ENCODE results near the gene GRAMD1A. TPM values are rescaled to one million over a fixed set of nuclear protein-coding genes. Genes with fewer than 3 reads are reported as not detected.

Gene GRAMD1A
- total and polyA plus RNA-seq, 2 of the 8 experiments (the other 6 are each of a cell fraction or from before 2014, with no cell fraction given): 113 to 154 TPM

- Histone ChIP-seq H2BK15ac (ENCODE audit: low read length) (no peak overlapping the region), H3K23ac (ENCODE audit: insufficient read length) (no peak overlapping the region), H3K9me3 (ENCODE audit: insufficient read depth in 2 of 2, low read depth in 1 of 2, low read length in 1 of 2) (peaks cover 39 to 54% of the 10 kb centered on the region in 2 experiments), H4K20me1 (replicated peaks in 1 of 2; ENCODE audit: control insufficient read depth in 1 of 2, insufficient read depth in 2 of 2, low read length in 2 of 2) (peaks cover 0 to 3% of the 10 kb centered on the region in 2 experiments), H2AFZ (ENCODE audit: low read length) (no peak overlapping the region), H4K8ac (ENCODE audit: extremely low read depth, insufficient read depth, low read length) (no peak overlapping the region), H2BK12ac (ENCODE audit: low read depth, low read length) (no peak overlapping the region), H3K23me2 (ENCODE audit: low read depth, low read length) (peaks cover 5% of the 10 kb centered on the region; the same call in 1 of the 2 replicates), H3K56ac (replicated peaks; ENCODE audit: insufficient read length, low read depth, low read length) (no peak overlapping the region), H3K27me3 (replicated peaks in 1 of 4; ENCODE audit: control insufficient read depth in 3 of 4, extremely low read depth in 1 of 4, insufficient read depth in 3 of 4, low read length in 3 of 4) (peaks cover 0 to 11% (median 5%) of the 10 kb centered on the region in 4 experiments; a peak in 3 of 7 replicates), H3K4me3 (ENCODE audit: extremely low read depth in 1 of 4, insufficient read depth in 2 of 4, low read depth in 3 of 4, low read length in 4 of 4) (no peak overlapping the region), H3K79me1 (ENCODE audit: low read depth, low read length) (peaks cover 9% of the 10 kb centered on the region), H2AK5ac (ENCODE audit: low read depth, low read length) (no peak overlapping the region), H4K5ac (ENCODE audit: insufficient read length, low read depth, low read length) (no peak overlapping the region), H3K36me3 (ENCODE audit: control insufficient read depth in 2 of 4, insufficient read depth in 4 of 4, low read length in 3 of 4) (peaks cover 16 to 35% (median 25%) of the 10 kb centered on the region in 4 experiments), H3K79me2 (ENCODE audit: control insufficient read depth in 1 of 2, insufficient read depth in 2 of 2, low read length in 2 of 2) (peaks cover 0 to 16% of the 10 kb centered on the region in 2 experiments; a peak in 2 of 4 replicates), H2BK5ac (ENCODE audit: low read depth, low read length) (no peak overlapping the region), H3K27ac (ENCODE audit: low read depth, low read length) (no peak overlapping the region), H2BK20ac (ENCODE audit: low read length) (no peak overlapping the region), H3K9ac (replicated peaks in 1 of 4; ENCODE audit: extremely low read depth in 1 of 4, low read depth in 3 of 4, low read length in 3 of 4) (no peak overlapping the region), H2BK120ac (replicated peaks; ENCODE audit: low read depth, low read length) (no peak overlapping the region), H4K91ac (replicated peaks; ENCODE audit: insufficient read length, low read length) (no peak overlapping the region), H3K4me2 (ENCODE audit: insufficient read depth in 1 of 2, low read depth in 2 of 2, low read length in 2 of 2) (no peak overlapping the region), H3K4me1 (replicated peaks in 1 of 4; ENCODE audit: control insufficient read depth in 3 of 4, insufficient read depth in 4 of 4, low read length in 3 of 4) (peaks cover 0 to 8% (median 2%) of the 10 kb centered on the region in 4 experiments; a peak in 2 of 7 replicates), H3K14ac (ENCODE audit: insufficient read length) (no peak overlapping the region), H3K4ac (replicated peaks; ENCODE audit: insufficient read length, low read depth, low read length) (no peak overlapping the region), H3K18ac (ENCODE audit: extremely low read depth, low read length) (no peak overlapping the region)
- 93% methylated on average over 8 of the region's 8 CpGs; no CpG with 5 or more reads in 1 of the 2 experiments for WGBS, 2 experiments (ENCODE audit: extremely low coverage in 1 of 2, insufficient coverage in 1 of 2, insufficient read length in 1 of 2, insufficient replicate concordance in 2 of 2, low coverage in 1 of 2, low lambda C conversion rate in 2 of 2, missing lambda C conversion rate in 1 of 2)
- no peak for FAIRE-seq
- CTCF ChIA-PET (ENCODE audit: partially characterized antibody): interaction anchor here (0.8 to 2.9 kb wide), 6 partner anchors 11 to 121 kb away, joined by 3 to 9 read pairs (median 4); no protein-coding TSS in a partner anchor
- peak in 1 of 2 experiments; percentile 20 for DNase-seq (ENCODE audit: low read depth in 1 of 2, low spot score in 2 of 2)
- POLR2A ChIA-PET (ENCODE audit: partially characterized antibody): interaction anchor here (0.7 to 1.8 kb wide), 5 partner anchors 11 to 49 kb away, joined by 3 to 9 read pairs (median 4); partner anchors contain the start of gene GRAMD1A
- TF ChIP-seq BACH1 (IDR thresholded peaks at IDR 0.05; ENCODE audit: low read length) (no peak), RXRA (IDR thresholded peaks at IDR 0.05; ENCODE audit: insufficient read depth, low read depth, low read length) (no peak), CTCF (IDR thresholded peaks at IDR 0.05; ENCODE audit: control extremely low read depth in 1 of 3, insufficient read depth in 1 of 3, low read depth in 1 of 3, low read length in 3 of 3) (no peak), KDM1A (IDR thresholded peaks at IDR 0.05; ENCODE audit: borderline replicate concordance, low read length) (no peak), RAD21 (IDR thresholded peaks at IDR 0.05 in 1 of 2, conservative IDR thresholded peaks at IDR 0.05 in 1 of 2; ENCODE audit: low read depth in 2 of 2, low read length in 2 of 2) (no peak), HDAC2 (IDR thresholded peaks at IDR 0.05; ENCODE audit: borderline replicate concordance in 1 of 2, low read depth in 2 of 2, low read length in 2 of 2) (no peak), SRF (IDR thresholded peaks at IDR 0.05; ENCODE audit: low read depth, low read length) (no peak), SP4 (IDR thresholded peaks at IDR 0.05; ENCODE audit: low read length) (no peak), POU5F1 (IDR thresholded peaks at IDR 0.05; ENCODE audit: low read depth, low read length) (no peak)
Measured at GRCh38 chr19:34960103-34960805, 39.9 kb upstream of the GRAMD1A start.

Data from H1 (cell line).